CD4-positive, alpha-beta T cell treated with Interleukin-21 for 1 hour (primary cell): Measurements from ENCODE around the gene PANK1.

Source experiments
- DNase-seq: peaks from one replicate; pipeline ENCODE4 v3.0.0-alpha.2; 2020

The PANK1 gene

GRCh38 chr10:89644967-89645741 is at the start of gene PANK1:
Gene PANK1, minus strand, starts transcription at chr10:89645242. Its CDS starts 351 bp downstream, at chr10:89644891.
- peak; percentile 70 for DNase-seq

GRCh38 chr10:89693176-89693575 is 48.1 kb upstream of the PANK1 start:
- no peak for DNase-seq

- no peak for DNase-seq
Measured at GRCh38 chr10:89692416-89692815, 47.4 kb upstream of the PANK1 start.

- no peak for DNase-seq
Measured at GRCh38 chr10:89690027-89690426, 45.0 kb upstream of the PANK1 start.

- DNase-seq, result no peak
Measured at GRCh38 chr10:89685936-89686335, 40.9 kb upstream of the PANK1 start.

GRCh38 chr10:89684604-89685003 is 39.6 kb upstream of the PANK1 start:
- DNase-seq, result no peak

GRCh38 chr10:89683883-89684282 is 38.8 kb upstream of the PANK1 start:
- no peak for DNase-seq

GRCh38 chr10:89679986-89680385 is 34.9 kb upstream of the PANK1 start:
- no peak for DNase-seq

GRCh38 chr10:89677341-89677740 is 32.3 kb upstream of the PANK1 start:
- DNase-seq, result no peak

GRCh38 chr10:89670926-89671325 is 25.9 kb upstream of the PANK1 start:
- DNase-seq, result no peak

- DNase-seq, result no peak
Measured at GRCh38 chr10:89669985-89670384, 24.9 kb upstream of the PANK1 start.

GRCh38 chr10:89668386-89669071 is 23.5 kb upstream of the PANK1 start:
- no peak for DNase-seq

- DNase-seq, result no peak
Measured at GRCh38 chr10:89666138-89666537, 21.1 kb upstream of the PANK1 start.

GRCh38 chr10:89665302-89665701 is 20.3 kb upstream of the PANK1 start:
- no peak for DNase-seq

- no peak for DNase-seq
Measured at GRCh38 chr10:89664203-89664602, 19.2 kb upstream of the PANK1 start.

- no peak for DNase-seq
Measured at GRCh38 chr10:89663144-89663543, 18.1 kb upstream of the PANK1 start.

- DNase-seq, result no peak
Measured at GRCh38 chr10:89662596-89662995, 17.6 kb upstream of the PANK1 start.

- DNase-seq, result no peak
Measured at GRCh38 chr10:89659143-89660131, 14.4 kb upstream of the PANK1 start.

- no peak for DNase-seq
Measured at GRCh38 chr10:89657302-89657701, 12.3 kb upstream of the PANK1 start.

GRCh38 chr10:89655722-89656121 is 10.7 kb upstream of the PANK1 start:
- DNase-seq, result no peak

- DNase-seq, result no peak
Measured at GRCh38 chr10:89653410-89653869, 8.4 kb upstream of the PANK1 start.

- no peak for DNase-seq
Measured at GRCh38 chr10:89652806-89653370, 7.8 kb upstream of the PANK1 start.
